ENCODE measurements around the gene NHSL2. TPM values are rescaled to one million over a fixed set of nuclear protein-coding genes. Genes with fewer than 3 reads are reported as not detected.

The NHSL2 gene
- polyA plus RNA-seq, 3 donors: 16.6 to 39.8 (median 22.8) TPM

DNA sequence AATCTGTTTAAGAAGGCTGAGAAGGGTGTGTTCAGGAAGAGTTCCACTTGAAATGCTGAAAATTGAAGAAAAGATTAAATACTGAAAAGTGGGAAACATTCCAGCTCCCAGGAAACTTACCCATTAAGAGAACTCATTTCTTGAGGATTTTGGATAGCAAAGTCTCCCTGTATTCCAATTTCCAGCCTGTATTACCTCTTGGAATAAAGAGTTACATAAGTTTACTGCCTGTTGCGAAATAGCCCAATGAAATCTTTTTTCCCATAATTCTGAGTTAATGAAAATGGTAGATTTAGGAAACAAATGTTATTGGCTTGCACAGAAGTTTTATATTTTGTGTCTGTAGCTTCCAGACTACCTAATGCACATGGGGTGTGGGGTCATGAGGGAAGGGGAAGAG, 12.0 kb downstream of the NHSL2 start:
- TF ChIP-seq, protein P1, sequence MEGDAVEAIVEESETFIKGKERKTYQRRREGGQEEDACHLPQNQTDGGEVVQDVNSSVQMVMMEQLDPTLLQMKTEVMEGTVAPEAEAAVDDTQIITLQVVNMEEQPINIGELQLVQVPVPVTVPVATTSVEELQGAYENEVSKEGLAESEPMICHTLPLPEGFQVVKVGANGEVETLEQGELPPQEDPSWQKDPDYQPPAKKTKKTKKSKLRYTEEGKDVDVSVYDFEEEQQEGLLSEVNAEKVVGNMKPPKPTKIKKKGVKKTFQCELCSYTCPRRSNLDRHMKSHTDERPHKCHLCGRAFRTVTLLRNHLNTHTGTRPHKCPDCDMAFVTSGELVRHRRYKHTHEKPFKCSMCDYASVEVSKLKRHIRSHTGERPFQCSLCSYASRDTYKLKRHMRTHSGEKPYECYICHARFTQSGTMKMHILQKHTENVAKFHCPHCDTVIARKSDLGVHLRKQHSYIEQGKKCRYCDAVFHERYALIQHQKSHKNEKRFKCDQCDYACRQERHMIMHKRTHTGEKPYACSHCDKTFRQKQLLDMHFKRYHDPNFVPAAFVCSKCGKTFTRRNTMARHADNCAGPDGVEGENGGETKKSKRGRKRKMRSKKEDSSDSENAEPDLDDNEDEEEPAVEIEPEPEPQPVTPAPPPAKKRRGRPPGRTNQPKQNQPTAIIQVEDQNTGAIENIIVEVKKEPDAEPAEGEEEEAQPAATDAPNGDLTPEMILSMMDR (IDR thresholded peaks at IDR 0.05): no peak
- H3K9me3 ChIP-seq (replicated peaks in 1 of 2; ENCODE audit: control insufficient read depth in 1 of 2, insufficient read depth in 1 of 2, low read length in 2 of 2): no peaks in the 10 kb centered on the region
- H3K4me1 ChIP-seq (ENCODE audit: control insufficient read depth in 1 of 2, insufficient read depth in 2 of 2, low read length in 2 of 2): no peaks in the 10 kb centered on the region
- no peaks in the 10 kb centered on the region for H3K36me3 ChIP-seq (replicated peaks in 1 of 2; ENCODE audit: control insufficient read depth in 1 of 2, insufficient read depth in 2 of 2, low read length in 2 of 2)
- H2AFZ ChIP-seq (ENCODE audit: insufficient read depth, low read depth, low read length, poor library complexity, severe bottlenecking): no peak overlapping the region
- Mint-ChIP-seq H3K9me3 (peaks cover 0 to 1% (median 0%) of the 10 kb centered on the region in 7 donors), H3K27ac (peak overlapping the region in 1 of 7 donors; percentile 67), H3K4me3 (no peak overlapping the region), H3K4me1 (peaks cover 1% of the 10 kb centered on the region), H3K36me3 (no peaks in the 10 kb centered on the region), H3K27me3 (ENCODE audit: low read depth in 3 of 3) (peaks cover 1 to 8% (median 3%) of the 10 kb centered on the region in 3 donors)
- no peak overlapping the region for H3K27ac ChIP-seq (ENCODE audit: low read depth in 1 of 2, low read length in 2 of 2)
- H3K4me3 ChIP-seq (replicated peaks in 1 of 3; ENCODE audit: low read depth in 2 of 3, low read length in 3 of 3): no peak overlapping the region
- no peak for DNase-seq
- H3K27me3 ChIP-seq (ENCODE audit: control insufficient read depth in 2 of 2, insufficient read depth in 2 of 2, low read length in 2 of 2): no peaks in the 10 kb centered on the region
- H4K20me1 ChIP-seq (ENCODE audit: insufficient read depth, low read length): no peaks in the 10 kb centered on the region
- H3K4me2 ChIP-seq (replicated peaks; ENCODE audit: extremely low read depth, low read length, poor library complexity, severe bottlenecking): no peak overlapping the region
- no peaks in the 10 kb centered on the region for H3K79me2 ChIP-seq (ENCODE audit: insufficient read depth, low read length)
- no CpG with 5 or more reads among the region's 1 CpG for WGBS (ENCODE audit: insufficient coverage)
- intact Hi-C loops (cut with micrococcal nuclease): no loop called here
- no peak overlapping the region for H3K9ac ChIP-seq (ENCODE audit: insufficient read depth, low read length, poor library complexity, severe bottlenecking)

DNA sequence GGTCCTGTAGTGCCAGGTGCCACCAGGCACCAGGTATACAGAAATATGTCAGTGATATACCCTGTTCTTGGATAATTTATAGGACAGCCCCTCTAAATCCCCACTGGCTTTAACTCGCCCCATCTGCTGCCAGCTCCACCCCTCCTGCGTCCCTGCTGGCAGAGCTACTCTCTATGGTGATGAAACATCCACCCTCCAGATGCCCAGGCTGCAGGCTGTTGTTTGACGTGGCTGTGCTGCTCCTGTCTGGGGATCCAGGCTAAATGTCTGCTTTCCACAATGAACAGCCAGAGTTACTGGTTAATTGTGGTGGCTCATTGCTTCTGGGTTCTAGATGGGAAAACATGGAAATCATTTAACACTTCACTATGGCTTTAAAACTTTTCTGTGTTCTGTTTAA, 12.9 kb downstream of the NHSL2 start:
- TF ChIP-seq, protein P1 (IDR thresholded peaks at IDR 0.05): no peak
- H4K20me1 ChIP-seq (ENCODE audit: insufficient read depth, low read length): no peaks in the 10 kb centered on the region
- H3K4me3 ChIP-seq (replicated peaks in 1 of 3; ENCODE audit: low read depth in 2 of 3, low read length in 3 of 3): no peak overlapping the region
- Mint-ChIP-seq H3K36me3 (no peaks in the 10 kb centered on the region), H3K27ac (no peak overlapping the region), H3K27me3 (ENCODE audit: low read depth in 3 of 3) (peaks cover 1 to 8% (median 3%) of the 10 kb centered on the region in 3 donors), H3K9me3 (peaks cover 0 to 1% (median 0%) of the 10 kb centered on the region in 7 donors), H3K4me1 (peaks cover 1% of the 10 kb centered on the region), H3K4me3 (no peak overlapping the region)
- no CpG with 5 or more reads among the region's 3 CpGs for WGBS (ENCODE audit: insufficient coverage)
- H3K4me1 ChIP-seq (ENCODE audit: control insufficient read depth in 1 of 2, insufficient read depth in 2 of 2, low read length in 2 of 2): no peaks in the 10 kb centered on the region
- H3K9ac ChIP-seq (ENCODE audit: insufficient read depth, low read length, poor library complexity, severe bottlenecking): no peak overlapping the region
- H3K79me2 ChIP-seq (ENCODE audit: insufficient read depth, low read length): no peaks in the 10 kb centered on the region
- DNase-seq: no peak
- no peaks in the 10 kb centered on the region for H3K9me3 ChIP-seq (replicated peaks in 1 of 2; ENCODE audit: control insufficient read depth in 1 of 2, insufficient read depth in 1 of 2, low read length in 2 of 2)
- no peak overlapping the region for H3K4me2 ChIP-seq (replicated peaks; ENCODE audit: extremely low read depth, low read length, poor library complexity, severe bottlenecking)
- H3K36me3 ChIP-seq (replicated peaks in 1 of 2; ENCODE audit: control insufficient read depth in 1 of 2, insufficient read depth in 2 of 2, low read length in 2 of 2): no peaks in the 10 kb centered on the region
- intact Hi-C loops (cut with micrococcal nuclease): no loop called here
- H2AFZ ChIP-seq (ENCODE audit: insufficient read depth, low read depth, low read length, poor library complexity, severe bottlenecking): no peak overlapping the region
- no peak overlapping the region for H3K27ac ChIP-seq (ENCODE audit: low read depth in 1 of 2, low read length in 2 of 2)
- no peaks in the 10 kb centered on the region for H3K27me3 ChIP-seq (ENCODE audit: control insufficient read depth in 2 of 2, insufficient read depth in 2 of 2, low read length in 2 of 2)
